ENCODE measurements around the gene PPARG. TPM values are rescaled to one million over a fixed set of nuclear protein-coding genes. Genes with fewer than 3 reads are reported as not detected.
"Not testable (repeated sequence)": the region's sequence is repeated elsewhere in the genome, so short reads cannot be mapped to it uniquely, and the experiment has no call there.

PPARG gene
- total RNA-seq, 1 experiment from 2014 or later = 7.8 TPM

- no peak for DNase-seq (ENCODE audit: low read depth)
These were observed 91.0 kb downstream of the PPARG start for GRCh38 chr3:12379640-12380429.

DNA sequence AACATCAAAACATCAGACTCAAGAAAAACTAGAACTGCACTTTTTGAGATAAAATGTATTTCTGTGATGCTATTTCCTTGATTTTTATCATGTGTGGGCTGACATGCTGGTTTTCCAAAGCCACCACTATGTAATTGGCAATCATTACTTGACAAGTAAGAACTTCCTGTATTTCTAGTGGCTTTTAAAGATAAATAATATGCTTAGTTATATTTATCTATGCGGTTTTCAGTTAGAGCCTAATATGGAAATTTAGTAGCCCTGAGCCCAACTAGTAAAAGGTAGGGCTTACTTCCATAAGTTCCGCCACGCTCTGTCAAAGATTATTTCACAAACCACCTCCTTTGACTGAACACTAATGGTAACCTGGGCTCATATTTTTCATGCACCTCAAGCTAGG is 91.6 kb downstream of the PPARG start:
- no peak for DNase-seq (ENCODE audit: low read depth)

DNA sequence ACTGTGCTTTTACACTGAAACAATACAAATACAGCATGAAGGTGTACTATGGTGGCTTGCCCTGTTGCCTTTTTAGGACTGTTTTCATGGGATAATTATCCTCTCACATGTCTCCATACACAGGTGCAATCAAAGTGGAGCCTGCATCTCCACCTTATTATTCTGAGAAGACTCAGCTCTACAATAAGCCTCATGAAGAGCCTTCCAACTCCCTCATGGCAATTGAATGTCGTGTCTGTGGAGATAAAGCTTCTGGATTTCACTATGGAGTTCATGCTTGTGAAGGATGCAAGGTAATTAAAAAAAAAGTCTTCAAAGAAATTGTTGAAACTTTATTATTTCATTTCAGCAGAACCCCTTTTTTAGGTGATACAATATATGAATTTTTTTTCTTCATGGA is 92.3 kb downstream of the PPARG start:
- no peak for DNase-seq (ENCODE audit: low read depth)

GRCh38 chr3:12383218-12383617 is 94.3 kb downstream of the PPARG start:
- DNase-seq (ENCODE audit: low read depth) = no peak

- DNase-seq (ENCODE audit: low read depth) = no peak
These were observed 95.8 kb downstream of the PPARG start for GRCh38 chr3:12384451-12385233.

- DNase-seq (ENCODE audit: low read depth) = not testable (repeated sequence)
These were observed 97.8 kb downstream of the PPARG start for GRCh38 chr3:12386514-12387291.

DNA sequence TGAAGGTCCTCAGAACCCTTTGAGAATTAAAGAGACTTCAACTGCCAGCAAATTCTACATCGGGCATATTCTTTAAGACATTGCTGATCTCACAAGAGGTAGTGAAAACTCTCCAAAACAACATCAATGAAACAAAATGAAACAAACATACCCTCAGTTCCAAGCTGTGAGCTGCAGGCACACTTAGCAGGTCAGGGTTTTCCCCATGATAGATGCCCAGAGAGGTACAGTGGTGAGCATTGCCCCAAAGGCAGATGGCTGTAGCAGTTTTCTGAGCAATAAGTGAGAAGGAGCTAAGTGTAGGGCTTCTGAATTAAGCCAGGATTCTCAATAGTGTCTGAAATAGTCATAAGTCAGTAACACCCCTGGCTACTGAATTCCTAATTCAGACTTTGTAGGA is 99.3 kb downstream of the PPARG start:
- no peak for DNase-seq (ENCODE audit: low read depth)

DNA sequence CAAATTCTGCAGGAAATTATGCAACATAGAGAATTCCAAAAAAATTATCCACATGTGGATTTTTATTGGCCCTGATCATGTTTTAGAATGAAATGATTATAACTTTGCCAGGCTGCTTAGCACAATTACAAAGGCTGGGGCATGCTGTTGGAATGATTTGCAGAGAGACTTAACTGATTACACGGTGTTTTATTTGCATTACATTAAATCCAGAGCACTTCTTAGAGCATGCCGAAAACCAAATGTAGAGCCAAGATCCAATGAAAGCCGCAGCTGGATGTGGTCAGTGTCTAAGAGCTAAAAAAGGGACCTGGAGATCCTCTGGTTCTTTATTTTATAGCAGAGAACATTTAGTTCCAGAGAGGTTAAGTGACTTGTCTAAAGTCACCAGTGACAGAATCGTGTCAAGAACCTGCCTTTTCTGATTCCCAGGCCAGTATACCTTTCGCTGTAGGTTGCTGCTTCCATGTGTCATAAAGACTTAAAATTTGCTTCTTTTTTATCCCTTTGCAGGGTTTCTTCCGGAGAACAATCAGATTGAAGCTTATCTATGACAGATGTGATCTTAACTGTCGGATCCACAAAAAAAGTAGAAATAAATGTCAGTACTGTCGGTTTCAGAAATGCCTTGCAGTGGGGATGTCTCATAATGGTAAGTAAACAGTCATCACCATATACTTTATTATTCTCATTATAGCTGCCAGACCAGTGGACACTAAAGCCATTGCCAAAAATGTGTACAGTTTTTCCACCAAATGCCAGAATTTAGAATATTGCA is 103.4 kb downstream of the PPARG start:
- peak; percentile 32 for DNase-seq (ENCODE audit: low read depth)

- peak; percentile 49 for DNase-seq (ENCODE audit: low read depth)
These were observed 105.0 kb downstream of the PPARG start for GRCh38 chr3:12393894-12394293.

- DNase-seq (ENCODE audit: low read depth) = peak; percentile 24
These were observed 105.8 kb downstream of the PPARG start for GRCh38 chr3:12394569-12395271.

DNA sequence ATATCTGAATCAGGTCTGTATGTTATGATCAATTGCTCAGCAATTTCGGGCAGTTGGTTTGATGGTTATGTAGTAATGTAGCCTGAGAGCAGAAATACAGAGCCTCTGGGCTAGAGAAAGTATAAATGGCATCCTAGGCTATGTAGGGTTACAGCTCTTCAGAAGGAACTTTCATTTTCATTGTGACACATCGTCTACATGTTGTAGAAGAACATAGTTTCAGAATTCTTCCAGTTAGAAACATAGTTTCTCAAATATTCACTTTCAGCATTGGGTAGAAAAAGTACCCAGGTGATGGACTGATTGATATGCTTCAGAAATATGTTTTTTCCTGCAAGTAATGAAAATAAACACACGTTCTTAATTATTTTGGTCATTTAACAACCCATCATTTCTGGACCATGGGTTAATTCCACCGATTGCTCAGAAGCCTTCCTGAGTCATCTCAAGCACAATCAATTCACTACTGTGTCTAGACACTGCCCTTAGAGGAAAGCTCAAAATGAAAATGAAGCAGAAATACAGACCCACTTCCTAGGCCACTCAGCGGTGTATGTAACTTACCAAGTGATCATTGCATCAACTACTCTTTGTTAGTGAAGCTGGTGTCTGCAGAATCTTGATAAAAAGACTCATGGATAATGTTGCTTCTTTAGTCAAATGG is 106.6 kb downstream of the PPARG start:
- DNase-seq (ENCODE audit: low read depth) = peak; percentile 59

GRCh38 chr3:12396471-12396870 is 107.6 kb downstream of the PPARG start:
- peak; percentile 45 for DNase-seq (ENCODE audit: low read depth)

GRCh38 chr3:12399226-12399625 is 110.4 kb downstream of the PPARG start:
- DNase-seq (ENCODE audit: low read depth) = no peak

GRCh38 chr3:12400616-12401194 is 111.8 kb downstream of the PPARG start:
- peak; percentile 75 for DNase-seq (ENCODE audit: low read depth)

GRCh38 chr3:12401208-12401607 is 112.3 kb downstream of the PPARG start:
- peak; percentile 32 for DNase-seq (ENCODE audit: low read depth)

GRCh38 chr3:12405432-12406272 is 116.8 kb downstream of the PPARG start:
- peak; percentile 100 for DNase-seq (ENCODE audit: low read depth)

DNA sequence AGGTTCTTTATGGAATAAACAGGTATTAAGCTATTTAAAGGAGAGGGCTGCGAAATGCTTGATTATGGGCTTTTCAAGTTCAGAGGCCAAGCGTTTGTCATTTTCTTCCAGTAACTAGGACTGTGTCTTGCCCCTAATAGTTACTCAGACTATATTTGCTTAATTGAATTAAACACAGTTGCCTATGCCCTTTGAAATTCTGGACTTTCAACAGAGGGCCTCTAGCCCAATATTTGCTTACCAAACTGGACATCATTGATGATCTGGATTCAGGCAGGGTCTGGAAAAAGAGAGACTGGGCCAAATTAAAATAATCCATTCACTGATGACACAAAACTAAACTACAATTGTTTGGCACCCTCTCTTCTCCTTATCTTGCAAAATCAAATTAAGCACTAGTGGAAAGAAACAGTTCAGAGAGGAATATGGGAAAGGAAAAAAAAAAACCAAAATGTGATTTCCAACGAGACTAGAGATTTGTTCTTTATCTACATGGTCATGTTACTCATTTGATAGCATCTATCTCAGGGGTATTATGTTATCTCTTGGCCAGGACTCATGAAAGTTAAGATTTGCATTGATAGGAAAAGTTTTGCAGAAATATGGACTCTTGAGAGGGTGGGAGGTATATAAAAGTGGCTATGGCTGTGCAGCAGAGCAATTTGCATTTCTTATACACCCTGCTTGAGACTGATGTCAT is 120.3 kb downstream of the PPARG start:
- no peak for DNase-seq (ENCODE audit: low read depth)
